ENCODE measurements around the gene RBCK1. TPM values are rescaled to one million over a fixed set of nuclear protein-coding genes. Genes with fewer than 3 reads are reported as not detected.

Gene RBCK1
- total and polyA plus RNA-seq, 9 of the 15 experiments (the other 6 are each of a cell fraction or from before 2014, with no cell fraction given) = 5.9 to 59.3 (median 26.5) TPM

- TF ChIP-seq REST (IDR thresholded peaks at IDR 0.05; ENCODE audit: borderline replicate concordance) (peak; percentile 57), REST (CRISPR knock-in tag; IDR thresholded peaks at IDR 0.05; ENCODE audit: low read depth) (0 out of 2 replicates have a peak, but pooled peaks have one; percentile 26), ATF3 (IDR thresholded peaks at IDR 0.05) (peak; percentile 89), ATF3 (CRISPR knock-in tag; conservative IDR thresholded peaks at IDR 0.05) (no peak), STAT6 (CRISPR knock-in tag; IDR thresholded peaks at IDR 0.05) (no peak), POLR2H (tag; IDR thresholded peaks at IDR 0.05; ENCODE audit: low read depth) (peak; percentile 22), ZNF197 (CRISPR knock-in tag; IDR thresholded peaks at IDR 0.05; ENCODE audit: low read depth) (peak; percentile 77; the same call in 1 of the 2 replicates), ZBTB17 (CRISPR knock-in tag; IDR thresholded peaks at IDR 0.05) (peak; percentile 75), PURB (CRISPR knock-in tag; IDR thresholded peaks at IDR 0.05; ENCODE audit: low read depth) (no peak), ZBTB2 (IDR thresholded peaks at IDR 0.05) (0 out of 2 replicates have a peak, but pooled peaks have one; percentile 16), NR2C2 (CRISPR knock-in tag; IDR thresholded peaks at IDR 0.05) (no peak), NR2C2 (tag; IDR thresholded peaks at IDR 0.05) (peak; percentile 62; the same call in 1 of the 2 replicates)
Measured at GRCh38 chr20:362271-363254, 45.5 kb upstream of the RBCK1 start (continued).
